NAMALWA (cell line): ENCODE data around the gene CREM.

Experiments used
- DNase-seq: peaks from one replicate; pipeline ENCODE4 v3.0.0-alpha.2; 2015; ENCODE audit warnings: low spot score

CREM gene

DNA sequence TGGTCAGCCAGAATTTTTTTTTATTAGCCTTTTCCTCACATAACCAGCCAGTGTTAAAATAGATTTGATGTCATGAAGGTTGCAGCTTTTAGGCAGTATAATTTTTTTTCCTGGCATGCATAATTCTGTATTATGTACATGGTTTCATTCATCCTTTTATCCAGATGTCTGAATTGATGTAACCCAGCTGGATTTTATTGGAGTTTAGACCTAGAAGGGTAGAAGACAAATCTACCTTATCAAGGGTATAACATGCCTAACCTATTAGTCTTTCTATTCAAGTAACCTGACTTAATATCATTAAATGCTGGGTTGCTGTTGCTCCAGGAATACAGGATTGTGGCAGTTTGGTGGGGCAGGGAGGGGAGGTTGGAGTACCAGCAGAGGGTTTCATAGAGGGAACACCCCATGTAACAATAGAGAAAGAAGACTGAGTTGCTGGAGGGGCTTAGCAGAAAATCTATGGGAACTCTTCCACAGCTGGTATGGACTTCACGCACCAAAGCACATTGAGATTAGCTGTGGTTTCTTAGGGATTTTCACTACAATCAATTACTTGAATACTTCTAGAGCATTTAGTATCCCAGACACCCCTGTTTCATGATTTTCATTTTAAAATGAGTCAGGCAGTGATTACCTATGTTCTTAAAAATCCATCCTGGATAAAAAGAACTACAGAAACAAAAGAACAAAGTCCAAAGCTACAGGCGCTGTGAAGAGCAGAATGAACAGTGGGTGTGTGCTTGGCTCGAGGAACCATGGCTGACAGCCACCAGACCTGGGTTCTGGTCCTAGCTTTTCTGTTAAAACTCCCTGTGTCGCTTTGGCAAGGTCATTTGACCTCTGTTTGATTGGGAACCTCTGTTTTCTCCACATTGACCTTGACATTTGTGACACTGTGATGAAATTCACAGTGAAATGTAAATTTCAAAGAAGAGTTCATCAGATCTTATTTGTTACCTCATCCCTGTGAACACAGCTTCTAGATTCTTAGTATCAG, 93.5 kb downstream of the CREM start:
- no peak for DNase-seq

DNA sequence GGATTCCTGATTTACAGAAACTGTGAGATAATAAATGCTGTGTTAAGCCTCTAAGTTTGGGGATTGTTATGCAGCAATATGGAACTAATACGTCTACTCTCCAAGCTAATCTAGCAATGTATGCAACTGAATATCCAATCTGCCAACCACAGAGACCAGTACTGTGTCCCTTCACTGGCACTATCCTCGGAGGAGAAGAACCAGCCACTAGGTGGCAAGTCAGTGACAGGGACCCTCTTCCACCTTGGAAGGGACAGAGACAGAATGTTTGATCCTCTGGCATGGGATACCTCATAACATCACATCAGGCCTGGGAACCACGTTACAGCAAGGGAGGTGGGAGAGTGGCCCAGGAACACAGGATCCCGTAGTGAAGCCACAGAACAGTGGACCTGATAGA, 96.4 kb downstream of the CREM start:
- no peak for DNase-seq

DNA sequence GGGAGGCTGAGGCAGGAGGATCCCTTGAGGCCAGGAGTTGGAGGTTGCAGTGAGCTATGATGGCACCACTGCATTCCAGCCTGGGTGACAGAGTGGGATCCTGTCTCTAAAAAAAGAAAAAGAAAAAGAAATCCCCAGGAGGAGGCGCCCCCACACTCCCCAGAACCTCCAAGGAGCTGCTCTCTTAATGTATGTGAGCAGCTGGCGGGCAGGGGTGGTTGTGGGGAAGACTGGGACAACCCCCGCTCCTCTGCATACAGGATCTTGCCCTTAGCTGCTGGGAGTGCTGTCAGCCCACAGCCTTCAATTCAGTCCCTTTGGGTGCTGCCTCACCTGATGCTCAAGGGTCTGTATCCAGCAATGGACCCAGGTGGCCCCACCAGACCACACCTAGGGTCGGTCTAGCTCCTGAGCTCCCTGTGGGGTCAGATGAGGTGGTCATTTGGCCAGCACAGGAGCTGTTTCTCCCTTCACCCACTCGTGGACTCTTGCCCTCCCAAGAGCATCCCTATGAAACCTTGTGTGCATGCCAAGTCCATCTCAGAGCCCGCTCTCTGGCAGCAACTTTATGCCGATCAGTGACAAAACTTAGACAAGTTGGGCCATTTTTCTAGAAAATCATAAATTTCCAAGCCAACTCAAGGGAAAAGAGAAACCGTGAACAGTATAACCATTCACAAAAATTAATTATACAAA, 97.5 kb downstream of the CREM start:
- DNase-seq: no peak

DNA sequence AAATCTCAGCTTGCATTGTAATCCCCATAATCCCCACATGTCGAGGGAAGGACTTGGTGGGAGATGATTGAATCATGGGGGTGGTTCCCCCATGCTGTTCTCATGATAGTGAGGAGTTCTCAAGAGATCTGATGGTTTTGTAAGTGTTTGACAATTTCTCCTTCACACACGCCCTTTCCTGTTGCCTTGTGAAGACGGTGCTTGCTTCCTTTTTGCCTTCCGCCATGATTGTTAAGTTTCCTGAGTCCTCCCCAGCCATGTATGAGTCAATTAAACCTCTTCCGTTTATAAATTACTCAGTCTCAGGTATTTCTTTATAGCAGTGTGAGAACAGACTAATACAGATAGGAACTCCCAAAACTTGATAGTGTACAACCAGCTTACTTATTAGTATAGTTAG, 98.6 kb downstream of the CREM start:
- no peak for DNase-seq

GRCh38 chr10:35226507-35226906, 99.9 kb downstream of the CREM start:
- no peak for DNase-seq

DNA sequence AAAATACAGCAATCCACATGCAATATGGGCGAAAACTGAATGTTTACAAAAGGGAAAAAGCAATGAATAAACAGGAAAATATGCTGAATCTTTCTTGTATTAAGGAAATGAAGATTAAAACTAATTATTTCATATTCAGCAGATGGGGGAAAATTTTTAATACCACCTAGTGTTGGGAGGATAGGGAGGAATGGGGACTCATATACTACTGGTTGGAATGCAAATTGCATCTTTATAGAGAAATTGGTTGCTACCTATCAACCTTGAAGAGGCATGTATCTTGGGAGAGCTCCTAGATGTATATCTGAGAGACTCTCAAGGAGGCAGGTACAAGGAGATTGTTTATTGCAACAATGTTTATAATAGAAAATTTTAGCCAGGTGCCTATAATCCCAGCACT, 101.4 kb downstream of the CREM start:
- no peak for DNase-seq

- DNase-seq: no peak
These were observed 105.0 kb downstream of the CREM start for GRCh38 chr10:35231646-35232045.

- DNase-seq: no peak
These were observed 105.9 kb downstream of the CREM start for GRCh38 chr10:35232527-35232926.

- DNase-seq: no peak
These were observed 107.4 kb downstream of the CREM start for GRCh38 chr10:35234073-35234472.

DNA sequence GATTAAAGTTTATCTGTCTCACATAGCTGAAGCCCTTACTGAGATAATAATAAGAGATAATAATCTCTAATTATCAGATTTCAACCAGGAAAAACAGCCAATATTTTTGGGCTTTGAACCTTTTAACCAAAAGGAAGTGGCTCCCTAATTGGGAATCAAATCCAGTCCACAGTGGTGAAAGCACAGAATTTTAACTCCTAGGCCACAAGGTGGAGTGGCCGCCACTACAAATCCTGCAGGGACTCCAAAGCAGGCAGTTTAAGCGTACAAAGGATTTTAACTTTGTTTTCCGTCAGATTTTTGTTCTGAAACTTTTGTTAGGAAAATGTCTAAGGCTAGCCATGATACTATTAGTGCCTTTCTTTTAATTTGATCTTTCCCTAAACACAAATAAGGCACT, 110.1 kb downstream of the CREM start:
- DNase-seq: no peak

DNA sequence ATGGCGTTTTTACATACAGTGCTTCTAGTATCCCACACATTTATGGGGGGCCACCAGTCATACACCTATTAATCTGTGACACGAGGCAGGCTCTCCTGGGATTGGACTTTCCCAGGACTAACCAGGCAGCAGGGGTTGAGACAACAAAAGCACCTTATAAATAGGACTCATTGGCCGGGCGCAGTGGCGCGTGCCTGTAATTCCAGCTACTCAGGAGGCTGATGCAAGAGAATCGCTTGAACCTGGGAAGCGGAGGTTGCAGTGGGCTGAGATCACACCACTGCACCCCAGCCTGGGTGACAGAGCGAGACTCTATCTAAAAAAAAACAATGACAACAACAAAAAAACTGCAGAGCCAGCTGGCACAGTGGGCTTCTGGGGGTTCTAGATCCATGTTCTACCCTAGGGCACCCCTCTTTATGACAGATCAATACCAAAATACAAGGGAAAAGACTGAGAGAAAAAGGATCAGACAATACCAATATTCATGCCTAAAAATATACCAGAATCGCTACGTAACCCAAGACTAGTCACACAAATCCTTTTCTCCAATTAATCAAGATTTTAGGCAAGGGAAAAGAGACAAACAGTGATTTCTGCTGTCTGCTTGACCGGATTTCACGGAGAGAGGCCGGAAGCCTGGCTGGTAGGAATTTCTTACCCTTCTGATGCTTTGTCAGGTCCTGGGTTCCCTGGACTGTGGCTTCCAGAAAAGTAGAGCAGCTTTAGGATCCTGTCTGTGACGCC, 111.3 kb downstream of the CREM start:
- DNase-seq: no peak

DNA sequence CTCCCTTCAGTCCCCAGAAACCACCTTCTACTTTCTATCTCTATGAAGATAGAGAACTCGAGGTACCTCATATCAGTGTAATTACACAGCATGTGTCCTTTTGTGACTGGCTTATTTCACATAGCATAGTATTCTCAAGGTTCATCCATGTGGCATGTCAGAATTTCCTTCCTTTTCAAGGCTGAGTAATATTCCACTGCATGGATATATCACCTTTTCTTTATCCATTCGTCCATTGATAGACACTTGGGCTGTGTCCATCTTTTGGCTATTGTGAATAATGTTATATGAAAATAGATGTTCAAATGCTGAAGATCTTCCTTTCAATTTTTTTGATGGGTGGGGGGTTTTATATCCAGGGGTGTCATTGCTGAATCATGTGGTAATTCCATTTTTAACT, 117.9 kb downstream of the CREM start:
- DNase-seq: no peak

DNA sequence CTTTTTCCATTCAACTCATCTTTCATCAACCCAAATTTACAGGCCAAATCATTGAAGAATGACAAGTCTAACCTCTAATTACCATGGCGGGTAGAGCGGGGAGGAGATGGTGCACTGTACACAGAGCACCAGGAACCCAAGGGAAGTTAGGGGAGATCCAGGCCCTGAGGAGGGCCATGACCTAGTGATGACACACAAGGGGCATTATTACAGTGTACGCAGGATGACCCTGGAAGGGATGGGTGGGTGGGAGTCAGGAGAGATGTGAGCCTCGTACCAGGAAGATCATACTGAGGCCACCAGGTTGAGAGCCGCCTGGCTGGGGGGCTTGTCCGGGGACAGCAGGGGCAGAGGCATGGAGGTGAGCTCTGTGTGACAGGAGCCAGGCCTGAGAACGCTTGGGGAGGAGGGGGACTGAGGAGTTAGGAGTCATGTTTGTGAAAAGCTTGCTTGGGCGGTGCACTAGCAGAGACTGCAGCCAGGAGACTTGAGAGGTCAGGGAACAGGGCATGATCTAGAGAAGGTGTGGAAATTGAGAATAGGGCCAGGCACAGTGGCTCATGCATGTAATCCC, 120.2 kb downstream of the CREM start:
- DNase-seq: no peak

GRCh38 chr10:35251373-35252100, 124.9 kb downstream of the CREM start:
- DNase-seq: no peak

GRCh38 chr10:35257057-35257983, 130.7 kb downstream of the CREM start:
- no peak for DNase-seq

DNA sequence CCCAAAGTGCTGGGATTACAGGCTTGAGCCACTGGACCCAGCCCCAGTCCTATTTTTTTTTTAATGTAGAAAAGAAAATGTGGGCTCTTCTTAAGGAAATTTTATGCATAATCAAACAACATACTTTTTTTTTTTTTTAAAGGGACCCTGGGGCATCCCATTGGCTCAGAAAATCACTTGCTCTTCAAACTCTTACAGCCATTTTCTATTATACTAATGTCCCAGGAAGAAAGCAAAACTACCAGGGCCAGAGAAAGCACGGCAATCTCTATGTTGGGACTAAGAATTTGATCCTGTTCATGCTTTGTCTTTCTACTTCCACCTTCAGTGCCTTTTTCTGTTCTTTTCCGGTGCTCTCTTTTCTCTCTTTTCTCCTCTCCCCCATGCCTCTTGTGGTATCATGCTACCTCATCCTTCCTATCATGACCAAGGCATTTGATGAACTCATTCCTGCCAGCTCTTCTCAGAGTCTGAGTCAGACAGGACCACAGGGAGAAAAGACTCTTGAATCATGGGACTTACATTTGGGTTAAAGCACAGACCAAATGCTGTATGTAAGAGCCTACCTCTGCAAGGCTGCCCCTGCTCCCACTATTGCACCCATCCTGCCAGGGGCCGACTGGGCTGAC, 133.2 kb downstream of the CREM start:
- no peak for DNase-seq

DNA sequence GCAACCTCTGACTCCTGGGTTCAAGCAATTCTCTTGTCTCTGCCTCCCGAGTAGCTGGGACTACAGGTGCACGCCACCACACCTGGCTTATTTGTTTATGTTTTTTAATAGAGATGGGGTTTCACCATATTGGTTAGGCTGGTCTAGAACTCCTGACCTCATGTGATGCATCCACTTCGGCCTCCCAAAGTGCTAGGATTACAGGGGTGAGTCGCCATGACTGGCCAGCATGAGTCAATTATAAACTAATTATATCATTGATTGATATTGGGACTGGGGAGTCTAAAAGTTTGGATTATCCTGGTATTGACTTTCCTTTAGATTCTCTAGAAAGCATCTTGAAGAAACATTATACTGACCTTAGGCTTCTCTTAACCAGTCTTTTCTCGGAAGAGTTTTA, 135.8 kb downstream of the CREM start:
- no peak for DNase-seq
